ENCODE data around the gene FAM163A.
"Not testable (repeated sequence)": the region's sequence is repeated elsewhere in the genome, so short reads cannot be mapped to it uniquely, and the experiment has no call there.

FAM163A gene

GRCh38 chr1:179818260-179818659 lies 75.2 kb downstream of the FAM163A start:
- DNase-seq: no peak

GRCh38 chr1:179818743-179819173 lies 75.7 kb downstream of the FAM163A start:
- DNase-seq: no peak

GRCh38 chr1:179820226-179820970 lies 77.3 kb downstream of the FAM163A start:
- no peak for DNase-seq

GRCh38 chr1:179821524-179821923 lies 78.4 kb downstream of the FAM163A start:
- no peak for DNase-seq

- no peak for DNase-seq
These were observed 79.0 kb downstream of the FAM163A start for GRCh38 chr1:179822065-179822464.

- no peak for DNase-seq
These were observed 80.6 kb downstream of the FAM163A start for GRCh38 chr1:179823693-179824092.

GRCh38 chr1:179824265-179824664 lies 81.2 kb downstream of the FAM163A start:
- no peak for DNase-seq

- no peak for DNase-seq
These were observed 82.1 kb downstream of the FAM163A start for GRCh38 chr1:179825206-179825605.

- DNase-seq: no peak
These were observed 82.8 kb downstream of the FAM163A start for GRCh38 chr1:179825798-179826460.

GRCh38 chr1:179826626-179827280 lies 83.7 kb downstream of the FAM163A start:
- DNase-seq: no peak

- DNase-seq: no peak
These were observed 85.5 kb downstream of the FAM163A start for GRCh38 chr1:179828554-179829110.

GRCh38 chr1:179831225-179831624 lies 88.1 kb downstream of the FAM163A start:
- DNase-seq: no peak

GRCh38 chr1:179831852-179832699 lies 89.0 kb downstream of the FAM163A start:
- DNase-seq: no peak

GRCh38 chr1:179836686-179837445 lies 93.8 kb downstream of the FAM163A start:
- DNase-seq: not testable (repeated sequence)

GRCh38 chr1:179840107-179840506 lies 97.0 kb downstream of the FAM163A start:
- DNase-seq: no peak

- DNase-seq: no peak
These were observed 105.1 kb downstream of the FAM163A start for GRCh38 chr1:179848233-179848632.

GRCh38 chr1:179853102-179853501 lies 110.0 kb downstream of the FAM163A start:
- DNase-seq: no peak

GRCh38 chr1:179855831-179856230 lies 112.7 kb downstream of the FAM163A start:
- not testable (repeated sequence) for DNase-seq

- DNase-seq: no peak
These were observed 113.2 kb downstream of the FAM163A start for GRCh38 chr1:179856296-179856695.

- DNase-seq: no peak
These were observed 113.9 kb downstream of the FAM163A start for GRCh38 chr1:179857009-179857408.

- no peak for DNase-seq
These were observed 117.6 kb downstream of the FAM163A start for GRCh38 chr1:179860652-179861051.

GRCh38 chr1:179865377-179865776 lies 122.3 kb downstream of the FAM163A start:
- no peak for DNase-seq

Measured in 8988T (cell line).